NCI-H1092 (cell line): ENCODE measurements around the gene GAB2.
"Not testable (repeated sequence)": the region's sequence is repeated elsewhere in the genome, so short reads cannot be mapped to it uniquely, and the experiment has no call there.

Source experiments
- DNase-seq: peaks from one replicate; lab custom pipeline; 2025; lab: John Stamatoyannopoulos, UW

GAB2 gene

GRCh38 chr11:78187366-78188285 lies 230.0 kb downstream of the GAB2 start:
- no peak for DNase-seq

DNA sequence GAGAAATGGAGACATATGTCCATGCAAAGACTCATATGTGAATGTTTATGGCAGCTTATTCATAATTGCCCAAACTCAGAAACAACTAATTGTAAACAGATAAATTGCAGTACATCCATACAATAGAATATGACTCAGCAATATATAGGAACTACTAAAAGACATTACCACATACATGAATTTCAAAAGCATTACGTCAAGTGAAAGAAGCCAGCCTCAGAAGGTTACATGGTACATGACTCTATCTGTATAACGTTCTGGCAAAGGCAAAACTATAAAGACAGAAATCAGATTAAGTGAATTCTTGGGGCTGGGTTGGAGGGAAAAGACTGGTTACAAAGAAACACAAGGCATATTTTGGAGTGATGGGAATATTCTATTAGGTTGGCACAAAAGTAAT lies 236.4 kb downstream of the GAB2 start:
- DNase-seq = no peak

DNA sequence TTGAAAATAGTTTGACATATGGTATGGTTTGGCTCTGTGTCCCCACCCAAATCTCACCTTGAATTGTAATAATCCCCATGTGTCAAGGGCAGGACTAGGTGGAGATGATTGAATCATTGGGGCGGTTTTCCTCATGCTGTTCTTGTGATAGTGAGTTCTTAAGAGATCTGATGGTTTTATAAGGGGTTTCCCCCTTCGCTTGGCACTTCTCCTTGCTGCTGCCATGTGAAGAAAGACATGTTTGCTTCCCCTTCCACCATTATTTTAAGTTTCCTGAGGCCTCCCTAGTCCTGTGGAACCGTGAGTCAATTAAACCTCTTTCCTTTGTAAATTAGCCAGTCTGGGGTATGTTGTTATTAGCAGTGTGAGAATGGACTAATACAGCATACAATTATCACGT lies 236.9 kb downstream of the GAB2 start:
- no peak for DNase-seq

- DNase-seq = no peak
Observed at GRCh38 chr11:78179459-78180071, 238.1 kb downstream of the GAB2 start.

- no peak for DNase-seq
Observed at GRCh38 chr11:78177216-78177615, 240.4 kb downstream of the GAB2 start.

DNA sequence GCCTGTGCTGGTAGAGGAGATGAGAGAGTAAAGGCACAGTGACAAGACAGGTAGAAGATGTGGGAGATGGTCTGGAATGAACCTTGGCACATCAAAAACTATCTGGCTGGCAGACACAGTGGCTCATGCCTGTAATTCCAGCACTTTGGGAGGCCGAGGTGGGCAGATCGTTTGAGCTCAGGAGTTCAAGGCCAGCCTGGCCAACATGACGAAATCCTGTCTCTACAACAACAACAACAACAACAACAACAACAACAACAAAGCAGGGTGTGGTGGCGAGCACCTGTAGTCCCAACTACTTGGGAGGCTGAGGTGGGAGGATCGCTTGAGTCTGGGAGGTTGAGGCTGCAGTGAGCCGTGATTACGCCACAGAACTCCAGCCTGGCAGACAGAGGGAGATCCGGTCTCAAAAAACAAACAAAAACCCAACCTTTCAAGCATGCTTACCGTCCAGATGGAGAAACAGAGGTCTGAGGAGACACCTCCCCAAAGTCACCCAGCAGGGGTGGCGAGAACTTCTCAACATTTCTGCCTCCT lies 240.9 kb downstream of the GAB2 start:
- no peak for DNase-seq

- not testable (repeated sequence) for DNase-seq
Observed at GRCh38 chr11:78175862-78176261, 241.8 kb downstream of the GAB2 start.

- DNase-seq = no peak
Observed at GRCh38 chr11:78171951-78172350, 245.7 kb downstream of the GAB2 start.

GRCh38 chr11:78170874-78171549 lies 246.6 kb downstream of the GAB2 start:
- no peak for DNase-seq

DNA sequence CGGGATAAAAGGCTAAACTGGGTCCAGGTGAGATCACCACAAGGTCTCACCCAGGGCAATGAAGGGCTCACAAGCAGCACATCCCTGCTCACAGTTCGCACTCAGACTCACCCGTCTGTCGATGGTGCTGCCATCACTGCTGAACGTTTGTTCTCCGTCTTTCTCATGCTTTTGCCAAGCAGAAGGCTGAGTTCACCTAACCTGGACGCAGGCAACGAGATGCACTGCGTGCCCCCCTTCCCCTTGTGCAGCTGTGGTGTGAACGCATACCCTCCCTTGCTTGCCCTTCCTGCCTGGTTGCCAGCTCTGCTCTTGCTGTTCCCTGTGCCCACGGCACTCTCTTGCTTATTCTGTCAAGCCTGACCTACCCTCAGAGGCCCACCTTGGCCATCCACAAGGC lies 247.2 kb downstream of the GAB2 start:
- DNase-seq = no peak

GRCh38 chr11:78168539-78169477 lies 248.8 kb downstream of the GAB2 start:
- DNase-seq = no peak

- DNase-seq = no peak
Observed at GRCh38 chr11:78166855-78167469, 250.7 kb downstream of the GAB2 start.
